GM18909 (cell line): ENCODE data around the gene PLXNA1.

Experiments used
- ATAC-seq: cut with Tn5 transposase; IDR thresholded peaks from one replicate; pipeline ENCODE4 v1.9.1; 2021; ENCODE audit warnings: mild to moderate bottlenecking; ENCODE audit not compliant: unreplicated experiment, poor library complexity

The PLXNA1 gene

GRCh38 chr3:127015282-127016042 lies 32.5 kb downstream of the PLXNA1 start:
- peak; percentile 48 for ATAC-seq

GRCh38 chr3:127016043-127016343 lies 33.1 kb downstream of the PLXNA1 start:
- no peak for ATAC-seq

- no peak for ATAC-seq
These were observed 33.5 kb downstream of the PLXNA1 start for GRCh38 chr3:127016461-127016860.

DNA sequence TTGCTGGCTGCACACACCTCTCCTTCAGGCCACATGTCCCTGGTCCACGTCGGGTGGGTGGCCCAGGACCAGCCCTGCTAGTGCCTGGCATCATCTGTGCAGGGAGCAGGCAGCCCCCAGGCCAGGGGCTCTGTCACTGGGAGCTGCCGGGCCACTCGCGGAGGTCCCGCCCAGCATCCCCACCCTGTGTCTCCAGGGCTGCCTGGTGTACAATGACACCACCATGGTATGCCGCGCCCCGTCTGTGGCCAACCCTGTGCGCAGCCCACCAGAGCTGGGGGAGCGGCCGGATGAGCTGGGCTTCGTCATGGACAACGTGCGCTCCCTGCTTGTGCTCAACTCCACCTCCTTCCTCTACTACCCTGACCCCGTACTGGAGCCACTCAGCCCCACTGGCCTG lies 34.3 kb downstream of the PLXNA1 start:
- no peak for ATAC-seq

DNA sequence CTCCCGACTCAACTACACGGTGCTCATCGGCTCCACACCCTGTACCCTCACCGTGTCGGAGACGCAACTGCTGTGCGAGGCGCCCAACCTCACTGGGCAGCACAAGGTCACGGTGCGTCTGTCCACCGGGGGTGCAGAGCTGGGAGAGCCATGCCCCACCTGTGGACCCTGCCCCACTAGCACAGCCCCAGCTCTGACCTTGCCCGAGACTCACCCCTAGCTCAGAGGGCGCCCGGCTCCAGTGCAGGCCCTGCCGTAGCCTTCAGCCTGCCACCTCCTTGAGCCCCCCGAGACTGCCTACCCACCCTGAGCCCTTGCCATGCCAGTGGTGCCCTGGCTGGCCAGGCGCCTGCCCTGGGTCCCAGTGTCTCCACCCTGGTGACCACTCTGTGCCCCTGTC lies 34.9 kb downstream of the PLXNA1 start:
- no peak for ATAC-seq

DNA sequence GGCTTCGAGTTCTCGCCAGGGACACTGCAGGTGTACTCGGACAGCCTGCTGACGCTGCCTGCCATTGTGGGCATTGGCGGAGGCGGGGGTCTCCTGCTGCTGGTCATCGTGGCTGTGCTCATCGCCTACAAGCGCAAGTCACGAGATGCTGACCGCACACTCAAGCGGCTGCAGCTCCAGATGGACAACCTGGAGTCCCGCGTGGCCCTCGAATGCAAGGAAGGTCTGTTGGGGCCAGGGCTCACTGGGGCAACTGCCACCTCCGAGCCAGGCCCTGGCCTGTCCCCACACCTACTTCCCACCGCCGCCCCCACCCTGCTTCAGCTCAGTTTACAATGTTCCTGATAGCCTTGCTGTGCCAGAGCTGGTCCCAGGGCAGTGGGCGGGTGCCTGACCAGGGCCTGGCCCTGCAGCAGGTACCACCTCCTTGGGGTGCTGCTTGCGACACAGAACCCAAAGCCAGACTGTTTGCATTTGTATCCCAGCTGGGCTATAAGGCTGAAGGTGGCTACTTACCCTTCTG lies 35.5 kb downstream of the PLXNA1 start:
- no peak for ATAC-seq

GRCh38 chr3:127019449-127019848 lies 36.5 kb downstream of the PLXNA1 start:
- no peak for ATAC-seq

DNA sequence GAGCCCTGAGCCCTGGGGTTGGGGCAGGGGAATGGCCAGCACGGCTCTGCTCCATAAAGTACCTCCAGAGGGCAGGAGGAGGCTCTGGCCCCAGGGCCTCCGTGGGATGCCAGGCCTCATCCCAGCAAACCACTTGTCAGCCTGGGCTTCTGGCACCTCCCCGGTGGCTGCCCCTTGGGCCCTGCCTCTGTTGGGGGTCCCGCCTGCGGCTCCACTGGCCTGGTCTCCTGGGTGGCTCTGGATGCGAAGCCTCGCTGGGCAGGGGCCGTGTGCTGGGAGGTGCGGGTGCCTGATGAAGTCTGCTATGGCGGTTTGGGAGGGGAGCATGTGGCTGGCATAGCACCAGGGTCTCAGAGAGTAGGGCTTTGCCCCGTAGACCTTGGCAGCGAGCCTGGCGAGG lies 37.6 kb downstream of the PLXNA1 start:
- ATAC-seq, result no peak

- no peak for ATAC-seq
These were observed 39.9 kb downstream of the PLXNA1 start for GRCh38 chr3:127022849-127023248.

- no peak for ATAC-seq
These were observed 42.5 kb downstream of the PLXNA1 start for GRCh38 chr3:127025456-127025855.

GRCh38 chr3:127026036-127026435 lies 43.1 kb downstream of the PLXNA1 start:
- no peak for ATAC-seq

DNA sequence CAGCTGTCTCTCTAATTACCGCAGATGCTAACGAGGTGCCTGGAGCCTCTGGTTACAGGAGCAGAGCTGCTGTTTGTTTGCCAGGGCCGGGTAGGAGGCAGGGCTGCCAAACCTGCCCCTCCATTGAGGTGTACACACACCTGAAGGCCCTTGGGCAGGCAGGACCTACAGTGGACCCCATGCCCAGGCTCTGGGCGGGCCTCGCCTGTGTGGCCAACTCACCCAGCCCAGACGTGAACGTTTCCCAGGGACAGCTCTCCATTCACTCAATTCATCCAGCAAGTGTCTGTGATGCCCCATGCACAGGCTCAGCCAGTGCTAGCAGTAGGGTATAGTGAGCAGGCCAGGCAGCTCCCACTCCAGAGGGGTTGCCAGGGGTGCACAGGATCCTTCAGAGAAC lies 43.7 kb downstream of the PLXNA1 start:
- no peak for ATAC-seq

DNA sequence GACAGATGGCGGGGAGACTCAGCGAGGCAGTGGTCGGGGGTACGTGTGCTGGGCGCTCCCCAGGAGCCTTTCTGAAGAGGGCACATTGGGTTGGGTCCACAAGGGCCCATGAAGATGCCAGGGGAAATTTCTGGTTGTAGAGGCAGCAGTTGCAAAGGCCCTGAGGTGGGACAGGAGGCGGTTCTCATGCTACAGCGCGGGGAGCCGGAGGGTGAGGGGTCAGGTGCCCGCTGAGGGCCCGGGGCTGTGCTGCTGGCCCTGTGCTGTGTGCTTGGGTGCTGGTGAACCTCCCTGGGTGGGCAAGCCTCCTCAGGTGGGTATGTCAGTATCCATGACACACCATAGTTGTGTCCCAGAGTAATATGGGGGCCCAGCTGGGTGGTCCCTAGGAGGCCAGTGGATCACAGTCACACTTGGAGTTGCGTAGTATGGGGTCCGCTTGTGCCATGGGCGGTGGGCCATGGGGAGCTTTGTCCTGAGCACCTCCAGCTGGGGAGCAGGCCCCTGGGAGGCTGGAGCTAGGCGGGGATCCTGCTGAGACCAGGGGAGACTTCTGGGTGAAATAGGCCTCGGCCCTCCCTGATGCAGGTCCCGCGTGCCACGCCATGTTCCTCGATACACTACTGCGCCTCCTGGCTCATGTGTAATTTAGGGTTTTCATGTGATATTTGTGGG lies 44.3 kb downstream of the PLXNA1 start:
- no peak for ATAC-seq

DNA sequence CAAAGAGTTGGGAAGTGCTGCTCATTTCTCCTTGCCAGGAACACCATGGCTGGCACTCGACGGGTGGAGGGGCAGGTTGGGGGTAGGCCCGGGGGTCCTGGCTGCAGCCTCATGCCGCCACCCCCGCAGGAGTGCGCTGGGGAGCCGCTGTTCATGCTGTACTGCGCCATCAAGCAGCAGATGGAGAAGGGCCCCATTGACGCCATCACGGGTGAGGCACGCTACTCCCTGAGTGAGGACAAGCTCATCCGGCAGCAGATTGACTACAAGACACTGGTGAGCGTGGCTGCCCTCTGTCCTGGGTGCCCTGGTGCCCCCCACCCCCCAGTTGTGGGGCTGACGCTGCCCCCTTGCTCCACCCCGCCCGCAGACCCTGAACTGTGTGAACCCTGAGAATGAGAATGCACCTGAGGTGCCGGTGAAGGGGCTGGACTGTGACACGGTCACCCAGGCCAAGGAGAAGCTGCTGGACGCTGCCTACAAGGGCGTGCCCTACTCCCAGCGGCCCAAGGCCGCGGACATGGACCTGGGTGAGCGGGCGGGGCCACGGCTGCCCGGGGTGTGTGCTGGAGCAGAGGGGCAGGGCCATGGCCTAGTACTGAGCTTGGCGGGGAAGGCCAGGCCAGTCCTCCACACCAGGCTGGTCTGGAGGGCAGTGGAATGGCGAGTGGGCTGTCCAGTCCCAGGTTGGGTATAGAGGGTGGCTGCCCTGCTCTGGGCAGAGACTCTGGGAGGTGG lies 45.1 kb downstream of the PLXNA1 start:
- no peak for ATAC-seq

GRCh38 chr3:127028781-127029657 lies 46.1 kb downstream of the PLXNA1 start:
- no peak for ATAC-seq

DNA sequence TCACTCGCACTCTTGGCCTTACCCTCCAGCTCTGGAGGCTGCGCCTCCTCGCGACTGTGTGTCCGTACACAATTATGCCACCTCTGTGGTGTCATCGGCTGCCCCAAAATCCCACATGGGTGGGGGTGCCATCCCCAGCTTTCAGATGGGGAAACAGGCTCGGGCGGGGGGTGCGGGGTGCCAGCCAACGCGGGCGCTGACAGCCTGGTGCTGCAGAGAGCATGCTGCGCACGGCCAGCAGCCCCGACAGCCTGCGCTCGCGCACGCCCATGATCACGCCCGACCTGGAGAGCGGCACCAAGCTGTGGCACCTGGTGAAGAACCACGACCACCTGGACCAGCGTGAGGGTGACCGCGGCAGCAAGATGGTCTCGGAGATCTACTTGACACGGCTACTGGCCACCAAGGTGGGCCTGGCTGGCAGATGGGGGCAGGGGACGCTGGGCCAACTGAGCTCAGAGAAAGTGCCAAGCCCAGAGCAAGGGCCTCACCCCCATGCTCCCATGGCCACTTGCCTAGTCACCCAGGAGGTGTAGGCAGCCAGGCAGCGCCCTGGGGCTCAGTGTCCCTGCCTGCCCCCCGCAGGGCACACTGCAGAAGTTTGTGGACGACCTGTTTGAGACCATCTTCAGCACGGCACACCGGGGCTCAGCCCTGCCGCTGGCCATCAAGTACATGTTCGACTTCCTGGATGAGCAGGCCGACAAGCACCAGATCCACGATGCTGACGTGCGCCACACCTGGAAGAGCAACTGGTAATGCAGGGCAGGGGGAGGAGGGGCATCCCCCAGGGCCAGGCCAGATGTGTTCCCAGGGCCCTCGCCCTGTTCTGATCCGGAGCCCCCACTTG lies 47.0 kb downstream of the PLXNA1 start:
- no peak for ATAC-seq

- no peak for ATAC-seq
These were observed 47.8 kb downstream of the PLXNA1 start for GRCh38 chr3:127030508-127031412.

DNA sequence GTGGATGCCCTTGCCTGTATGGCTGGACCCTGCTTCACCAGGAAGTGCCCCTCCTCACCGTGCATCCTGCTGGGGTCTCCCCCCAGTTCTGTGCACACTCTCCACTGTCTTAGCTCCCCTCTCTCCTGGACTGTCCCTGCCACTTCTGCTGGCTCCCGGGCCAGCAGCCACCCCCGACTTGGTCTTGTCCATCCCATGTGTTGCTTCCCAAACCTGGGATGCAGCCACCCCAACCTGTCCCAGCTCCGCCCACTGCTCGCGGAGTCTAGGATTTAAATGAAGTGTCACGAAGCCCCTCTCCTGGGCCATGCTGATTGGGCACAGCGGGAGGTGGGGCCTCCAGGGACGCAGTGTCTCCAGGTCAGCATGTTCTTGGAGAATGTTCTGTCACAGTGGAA lies 48.5 kb downstream of the PLXNA1 start:
- no peak for ATAC-seq
